ENCODE results near the gene RELN.

- TF ChIP-seq CTCF (IDR thresholded peaks at IDR 0.05): no peak
- TF ChIP-seq ZNF138 (CRISPR knock-in tag; conservative IDR thresholded peaks at IDR 0.05): no peak
- TF ChIP-seq NFYB (CRISPR knock-in tag; conservative IDR thresholded peaks at IDR 0.05; ENCODE audit: low read depth): no peak
- TF ChIP-seq NFATC4 (CRISPR knock-in tag; IDR thresholded peaks at IDR 0.05): no peak
- TF ChIP-seq TEAD4 (CRISPR knock-in tag; IDR thresholded peaks at IDR 0.05): no peak
- no peak for TF ChIP-seq FOXP4 (CRISPR knock-in tag; IDR thresholded peaks at IDR 0.05)
- no peak for TF ChIP-seq IRF2 (CRISPR knock-in tag; IDR thresholded peaks at IDR 0.05; ENCODE audit: borderline replicate concordance, low read depth)
- TF ChIP-seq ESRRA (CRISPR knock-in tag; IDR thresholded peaks at IDR 0.05; ENCODE audit: borderline replicate concordance): no peak
- TF ChIP-seq ZNF263 (CRISPR knock-in tag; IDR thresholded peaks at IDR 0.05; ENCODE audit: low read depth): no peak
Observed at GRCh38 chr7:103547451-103548284, 441.8 kb downstream of the RELN start.
